ENCODE data around the gene TUBA1B.
A peak's percentile ranks its signal among the peaks of the same experiment; 100 is the strongest.

Gene TUBA1B

DNA sequence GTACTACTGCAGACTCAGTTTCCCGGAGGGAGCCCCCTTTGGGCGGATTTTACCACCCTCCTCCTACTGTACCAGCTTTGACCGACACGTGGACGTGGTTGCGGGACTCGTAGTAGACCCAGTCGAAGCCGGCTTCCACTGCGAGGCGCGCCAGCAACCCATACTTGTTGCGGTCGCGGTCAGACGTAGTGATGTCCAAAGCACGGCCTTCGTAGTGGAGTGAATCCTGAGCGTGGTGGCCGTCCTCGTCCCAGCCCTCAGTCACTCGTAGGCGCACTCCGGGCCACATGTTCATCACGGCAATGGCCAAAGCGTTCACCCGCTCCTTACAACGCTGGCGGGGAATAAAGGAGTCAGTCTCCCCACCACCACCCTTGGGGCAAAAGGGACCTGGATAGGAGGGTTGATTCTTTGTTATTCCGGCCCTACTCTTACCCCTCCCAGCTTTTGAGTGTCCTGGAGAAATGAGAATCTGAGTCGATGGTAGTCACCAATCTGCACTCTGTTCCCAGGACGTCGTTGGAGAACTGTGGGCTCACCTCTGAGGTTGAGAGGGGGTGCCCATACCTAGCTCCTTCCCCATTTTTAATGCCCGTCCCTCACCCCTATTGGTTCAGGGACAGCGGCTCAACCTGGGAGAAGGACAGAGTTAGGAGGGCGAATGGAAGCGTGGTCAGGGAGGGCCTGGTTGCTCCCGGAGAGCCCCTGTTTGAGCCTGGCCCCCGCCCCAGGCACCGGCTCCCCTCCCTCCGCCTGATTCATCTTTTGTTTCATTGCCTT, 39.9 kb downstream of the TUBA1B start:
- no peak for DNase-seq

GRCh38 chr12:49089821-49090773, 41.1 kb downstream of the TUBA1B start:
- peak in 16 of 56 donors; percentile 4 to 50 (median 20) for DNase-seq

- DNase-seq, result no peak
Measured at GRCh38 chr12:49088932-49089330, 42.3 kb downstream of the TUBA1B start.

DNA sequence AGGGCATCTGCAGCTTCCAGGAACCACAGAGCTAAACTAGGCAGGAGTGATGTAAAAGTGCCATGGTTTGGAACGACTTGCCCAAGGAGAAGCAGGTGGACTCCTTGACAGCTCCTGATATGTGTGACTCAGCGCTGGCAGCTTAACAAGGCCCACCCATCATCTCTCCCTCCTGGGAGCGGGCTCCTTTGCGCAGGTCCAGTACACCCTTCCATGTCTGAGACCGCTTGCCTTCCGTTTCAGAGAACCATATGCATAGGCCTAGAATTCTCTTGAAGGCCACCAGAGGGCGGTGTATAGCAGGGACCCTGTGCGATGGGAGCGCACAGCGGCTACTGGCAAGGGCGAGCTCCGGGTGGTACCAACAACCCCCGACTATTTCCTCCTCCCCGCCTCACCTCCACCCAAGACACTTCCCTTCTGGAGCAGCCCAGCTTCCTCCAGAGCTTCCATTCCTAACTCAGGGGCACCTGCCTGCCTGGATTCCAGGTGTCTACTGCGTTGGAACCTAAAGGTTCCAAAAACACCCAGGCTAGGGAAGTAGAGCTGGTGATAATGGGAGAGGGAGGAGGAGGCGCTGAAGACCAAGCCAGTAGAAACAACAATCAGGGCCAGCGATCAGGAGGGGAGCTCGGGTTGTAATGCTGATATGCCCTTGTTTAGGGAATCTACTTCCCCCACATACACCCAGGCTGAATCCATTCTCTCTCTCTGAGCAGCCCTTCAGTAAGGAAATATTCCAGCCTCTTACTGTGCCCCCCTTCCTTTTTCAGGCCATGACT, 42.9 kb downstream of the TUBA1B start:
- DNase-seq, result peak in 52 of 56 donors; percentile 14 to 87 (median 64)

GRCh38 chr12:49086116-49086515, 45.1 kb downstream of the TUBA1B start:
- no peak for DNase-seq

- DNase-seq, result no peak
Measured at GRCh38 chr12:49084438-49084837, 46.8 kb downstream of the TUBA1B start.

DNA sequence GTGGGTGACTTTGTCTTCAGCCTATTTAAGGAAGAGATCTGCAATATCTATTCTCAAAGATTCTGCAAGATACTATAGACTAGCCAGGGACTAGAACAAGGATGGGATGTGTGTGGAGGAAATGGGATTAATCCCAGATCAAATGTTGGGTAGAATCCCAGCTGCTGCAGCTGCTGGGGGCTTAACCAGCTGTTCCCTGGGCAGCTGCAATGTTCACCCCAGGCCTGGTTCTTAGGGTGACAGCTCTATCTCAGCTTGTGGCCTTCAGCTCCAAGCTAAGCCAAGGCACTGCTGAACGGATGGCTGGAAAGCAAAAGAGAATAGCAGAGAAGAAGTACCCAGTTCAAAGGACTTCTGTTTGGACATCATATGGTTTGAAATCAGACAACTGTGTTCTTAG, 51.4 kb downstream of the TUBA1B start:
- no peak for DNase-seq

Data from nucleus accumbens (tissue), 56 donors.